Gastroesophageal sphincter (tissue), 4 donors: ENCODE data around the gene APBA1. TPM values are rescaled to one million over a fixed set of nuclear protein-coding genes. Genes with fewer than 3 reads are reported as not detected.

Source experiments
- ATAC-seq: fragments of 150-250 bp; one replicate; pipeline ENCODE4 v1.9.1; 2016; ENCODE audit warnings: mild to moderate bottlenecking, moderate library complexity
- H3K27ac ChIP-seq, 4 donors: fragments of 200-600 bp; sonication (generic) in 3 of 4; 1 replicate in 3 of 4; 2 replicates in 1 of 4; pipeline ENCODE4 v1.5.1; 2016 to 2019
- H3K27me3 ChIP-seq: fragments of 200-600 bp; sonication (generic); one replicate; pipeline ENCODE4 v1.5.1; 2019
- H3K36me3 ChIP-seq, 2 donors: fragments of 200-600 bp; sonication (generic); one replicate each; pipeline ENCODE4 v1.5.1; 2019; ENCODE audit warnings: control low read depth in 1 of 2
- H3K4me1 ChIP-seq, 3 donors: fragments of 200-600 bp; sonication (generic); 1 replicate in 2 of 3; 2 replicates in 1 of 3; pipeline ENCODE4 v1.5.1; 2016 to 2019; ENCODE audit warnings: control low read depth in 2 of 3
- H3K4me3 ChIP-seq, 2 donors: fragments of 200-600 bp; sonication (generic); one replicate each; pipeline ENCODE4 v1.5.1; 2019; ENCODE audit warnings: mild to moderate bottlenecking in 1 of 2, moderate library complexity in 1 of 2
- H3K9me3 ChIP-seq, 3 donors: fragments of 200-600 bp; sonication (generic); one replicate each; pipeline ENCODE4 v1.5.1; 2017 to 2019; ENCODE audit warnings: control low read depth in 2 of 3
- CTCF ChIP-seq, 4 experiments: fragments of 200-600 bp in 2 of 4; fragments of 450-650 bp in 2 of 4; sonication (generic) in 1 of 4; IDR thresholded peaks; one replicate each; pipeline ENCODE4 v1.5.1; 2017 to 2019; ENCODE audit warnings: antibody characterized with exemption in 4 of 4, mild to moderate bottlenecking in 2 of 4, moderate library complexity in 2 of 4
- EP300 ChIP-seq: sonication (generic); formaldehyde crosslinking; IDR thresholded peaks from one replicate; pipeline ENCODE4 v1.6.1; 2017; ENCODE audit warnings: antibody characterized with exemption, mild to moderate bottlenecking
- POLR2A ChIP-seq, 2 donors: fragments of 450-650 bp; IDR thresholded peaks; one replicate each; pipeline ENCODE4 v1.6.1; 2017; ENCODE audit warnings: antibody characterized with exemption in 2 of 2, mild to moderate bottlenecking in 2 of 2, moderate library complexity in 1 of 2
- POLR2AphosphoS5 ChIP-seq: sonication (generic); formaldehyde crosslinking; IDR thresholded peaks from one replicate; pipeline ENCODE4 v1.6.1; 2017; ENCODE audit warnings: antibody characterized with exemption
- WGBS, 2 donors: methylation state at CpG; one replicate each; pipeline ENCODE4 v1.1.5; 2018; ENCODE audit warnings: low coverage in 1 of 2; 5-methylcytosine and 5-hydroxymethylcytosine counted together
- total RNA-seq, 4 donors: library from RNA; depleted of rRNA; stranded (reverse); fragments of >200 nt; gene quantifications; one replicate each; pipeline ENCODE4 v1.1.0, GENCODE V29; 2016

Gene APBA1
- total RNA-seq, 4 donors from 2014 or later, result 4.7 to 10.5 (median 5.8) TPM

- Histone ChIP-seq H3K4me1 (no peaks in the 10 kb centered on the region), H3K27ac (no peak overlapping the region), H3K36me3 (no peaks in the 10 kb centered on the region), H3K27me3 (no peaks in the 10 kb centered on the region), H3K4me3 (no peak overlapping the region), H3K9me3 (no peaks in the 10 kb centered on the region)
- TF ChIP-seq POLR2A (IDR thresholded peaks at IDR 0.05), result no peak
- TF ChIP-seq POLR2AphosphoS5, result no peak
- no peak for TF ChIP-seq CTCF (IDR thresholded peaks at IDR 0.05)
- TF ChIP-seq EP300, result no peak
- WGBS, 2 donors, result 49 to 76% methylated on average over 5 of the region's 5 CpGs
- no peak for ATAC-seq
Measured at GRCh38 chr9:69579760-69580581, 92.2 kb downstream of the APBA1 start.

GRCh38 chr9:69579032-69579758, 93.0 kb downstream of the APBA1 start:
- Histone ChIP-seq H3K4me3 (no peak overlapping the region), H3K27ac (no peak overlapping the region), H3K9me3 (no peaks in the 10 kb centered on the region), H3K27me3 (no peaks in the 10 kb centered on the region), H3K36me3 (no peaks in the 10 kb centered on the region), H3K4me1 (no peaks in the 10 kb centered on the region)
- 79 to 84% methylated on average over 3 to 6 of the region's 6 CpGs for WGBS, 2 donors
- TF ChIP-seq POLR2AphosphoS5 (no peak), CTCF (IDR thresholded peaks at IDR 0.05) (no peak), EP300 (no peak), POLR2A (IDR thresholded peaks at IDR 0.05) (no peak)
- ATAC-seq, result no peak

- no peak for TF ChIP-seq POLR2AphosphoS5
- no peak for TF ChIP-seq EP300
- no peak for TF ChIP-seq CTCF (IDR thresholded peaks at IDR 0.05)
- no peak for TF ChIP-seq POLR2A (IDR thresholded peaks at IDR 0.05)
- Histone ChIP-seq H3K36me3 (no peaks in the 10 kb centered on the region), H3K4me3 (no peak overlapping the region), H3K9me3 (no peaks in the 10 kb centered on the region), H3K27ac (no peak overlapping the region), H3K4me1 (no peaks in the 10 kb centered on the region), H3K27me3 (no peaks in the 10 kb centered on the region)
- 64 to 75% methylated on average over 2 to 3 of the region's 3 CpGs for WGBS, 2 donors
- no peak for ATAC-seq
Measured at GRCh38 chr9:69578026-69578425, 94.1 kb downstream of the APBA1 start.

- no peak overlapping the region for H3K4me3 ChIP-seq
- no peaks in the 10 kb centered on the region for H3K36me3 ChIP-seq
- H3K9me3 ChIP-seq, result no peaks in the 10 kb centered on the region
- no peaks in the 10 kb centered on the region for H3K4me1 ChIP-seq
- ATAC-seq, result no peak
- TF ChIP-seq CTCF (IDR thresholded peaks at IDR 0.05) (no peak), POLR2AphosphoS5 (no peak)
- H3K27ac ChIP-seq, result no peak overlapping the region
- H3K27me3 ChIP-seq, result no peaks in the 10 kb centered on the region
- 92 to 100% methylated on average over 1 of the region's 1 CpG for WGBS, 2 donors
Measured at GRCh38 chr9:69577123-69577522, 95.0 kb downstream of the APBA1 start.

- 88 to 94% methylated on average over 4 of the region's 4 CpGs for WGBS, 2 donors
- TF ChIP-seq CTCF (IDR thresholded peaks at IDR 0.05) (no peak), POLR2A (IDR thresholded peaks at IDR 0.05) (no peak), POLR2AphosphoS5 (no peak), EP300 (no peak)
- H3K9me3 ChIP-seq, result no peaks in the 10 kb centered on the region
- H3K27ac ChIP-seq, result no peak overlapping the region
- H3K4me3 ChIP-seq, result no peak overlapping the region
- H3K36me3 ChIP-seq, result no peaks in the 10 kb centered on the region
- ATAC-seq, result no peak
- peaks cover 0 to 10% (median 0%) of the 10 kb centered on the region in 3 donors for H3K4me1 ChIP-seq
- no peaks in the 10 kb centered on the region for H3K27me3 ChIP-seq
Measured at GRCh38 chr9:69574057-69574456, 98.1 kb downstream of the APBA1 start.
